ENCODE data around the gene COPE.

DNA sequence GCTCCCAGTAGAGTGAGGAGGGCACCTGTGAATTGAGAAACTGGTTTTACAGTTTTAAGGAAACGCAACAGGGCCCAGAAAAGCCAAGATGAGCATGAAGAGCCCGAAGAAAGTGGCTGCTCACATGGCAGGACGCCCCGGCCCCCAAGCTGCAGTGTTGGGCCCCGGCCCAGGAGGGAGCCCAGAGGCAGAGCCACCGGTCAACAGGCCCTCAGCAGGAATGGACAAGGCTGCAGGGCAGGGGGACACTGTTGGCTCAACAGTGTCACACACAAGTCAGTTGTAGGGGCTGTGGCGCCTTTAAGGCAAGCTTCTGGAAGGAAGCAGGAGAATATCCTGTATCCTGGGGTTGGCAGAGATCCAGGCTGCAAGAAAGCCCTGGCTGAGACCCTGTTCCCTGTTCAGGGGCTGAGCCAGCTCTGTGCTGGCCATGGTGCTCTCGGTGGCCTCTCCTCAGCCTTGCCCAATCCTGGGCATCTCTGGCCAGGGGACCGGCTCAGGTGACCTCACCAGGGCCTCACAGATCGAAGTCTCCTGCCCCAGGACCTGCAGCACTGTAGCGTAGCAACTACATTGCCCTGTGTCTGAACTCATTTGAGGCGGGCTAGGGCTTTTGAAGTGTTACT is 59.4 kb downstream of the COPE start:
- TF ChIP-seq, protein P1, sequence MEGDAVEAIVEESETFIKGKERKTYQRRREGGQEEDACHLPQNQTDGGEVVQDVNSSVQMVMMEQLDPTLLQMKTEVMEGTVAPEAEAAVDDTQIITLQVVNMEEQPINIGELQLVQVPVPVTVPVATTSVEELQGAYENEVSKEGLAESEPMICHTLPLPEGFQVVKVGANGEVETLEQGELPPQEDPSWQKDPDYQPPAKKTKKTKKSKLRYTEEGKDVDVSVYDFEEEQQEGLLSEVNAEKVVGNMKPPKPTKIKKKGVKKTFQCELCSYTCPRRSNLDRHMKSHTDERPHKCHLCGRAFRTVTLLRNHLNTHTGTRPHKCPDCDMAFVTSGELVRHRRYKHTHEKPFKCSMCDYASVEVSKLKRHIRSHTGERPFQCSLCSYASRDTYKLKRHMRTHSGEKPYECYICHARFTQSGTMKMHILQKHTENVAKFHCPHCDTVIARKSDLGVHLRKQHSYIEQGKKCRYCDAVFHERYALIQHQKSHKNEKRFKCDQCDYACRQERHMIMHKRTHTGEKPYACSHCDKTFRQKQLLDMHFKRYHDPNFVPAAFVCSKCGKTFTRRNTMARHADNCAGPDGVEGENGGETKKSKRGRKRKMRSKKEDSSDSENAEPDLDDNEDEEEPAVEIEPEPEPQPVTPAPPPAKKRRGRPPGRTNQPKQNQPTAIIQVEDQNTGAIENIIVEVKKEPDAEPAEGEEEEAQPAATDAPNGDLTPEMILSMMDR (IDR thresholded peaks at IDR 0.05; ENCODE audit: control extremely low read depth in 1 of 3, insufficient read depth in 1 of 3, low read depth in 1 of 3, low read length in 3 of 3): no peak
- no peak for TF ChIP-seq EP300 (IDR thresholded peaks at IDR 0.05; ENCODE audit: borderline replicate concordance in 1 of 2, low read depth in 2 of 2, low read length in 2 of 2)
- TF ChIP-seq GABPA (IDR thresholded peaks at IDR 0.05; ENCODE audit: borderline replicate concordance, insufficient read depth, low read length): no peak
- TF ChIP-seq CHD1 (IDR thresholded peaks at IDR 0.05; ENCODE audit: low read depth, low read length): no peak
